ENCODE data around the gene OR2D2.

GRCh38 chr11:6882751-6883150, 9.5 kb downstream of the OR2D2 start:
- TF ChIP-seq, protein P1, sequence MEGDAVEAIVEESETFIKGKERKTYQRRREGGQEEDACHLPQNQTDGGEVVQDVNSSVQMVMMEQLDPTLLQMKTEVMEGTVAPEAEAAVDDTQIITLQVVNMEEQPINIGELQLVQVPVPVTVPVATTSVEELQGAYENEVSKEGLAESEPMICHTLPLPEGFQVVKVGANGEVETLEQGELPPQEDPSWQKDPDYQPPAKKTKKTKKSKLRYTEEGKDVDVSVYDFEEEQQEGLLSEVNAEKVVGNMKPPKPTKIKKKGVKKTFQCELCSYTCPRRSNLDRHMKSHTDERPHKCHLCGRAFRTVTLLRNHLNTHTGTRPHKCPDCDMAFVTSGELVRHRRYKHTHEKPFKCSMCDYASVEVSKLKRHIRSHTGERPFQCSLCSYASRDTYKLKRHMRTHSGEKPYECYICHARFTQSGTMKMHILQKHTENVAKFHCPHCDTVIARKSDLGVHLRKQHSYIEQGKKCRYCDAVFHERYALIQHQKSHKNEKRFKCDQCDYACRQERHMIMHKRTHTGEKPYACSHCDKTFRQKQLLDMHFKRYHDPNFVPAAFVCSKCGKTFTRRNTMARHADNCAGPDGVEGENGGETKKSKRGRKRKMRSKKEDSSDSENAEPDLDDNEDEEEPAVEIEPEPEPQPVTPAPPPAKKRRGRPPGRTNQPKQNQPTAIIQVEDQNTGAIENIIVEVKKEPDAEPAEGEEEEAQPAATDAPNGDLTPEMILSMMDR (conservative IDR thresholded peaks at IDR 0.05; ENCODE audit: low read depth in 2 of 2), result no peak
- TF ChIP-seq CREB1 (CRISPR knock-in tag; IDR thresholded peaks at IDR 0.05; ENCODE audit: low read depth) (no peak), EZH2 (IDR thresholded peaks at IDR 0.05; ENCODE audit: low read depth, unreplicated experiment) (no peak), ZNF114 (CRISPR knock-in tag; IDR thresholded peaks at IDR 0.05) (no peak), EZH2phosphoT487 (IDR thresholded peaks at IDR 0.05; ENCODE audit: unreplicated experiment) (no peak), REST (IDR thresholded peaks at IDR 0.05; ENCODE audit: unreplicated experiment) (no peak), POLR2AphosphoS5 (IDR thresholded peaks at IDR 0.05; ENCODE audit: low read depth) (no peak), JUNB (IDR thresholded peaks at IDR 0.05; ENCODE audit: unreplicated experiment) (no peak), ZNF462 (CRISPR knock-in tag; IDR thresholded peaks at IDR 0.05) (no peak), NANOG (IDR thresholded peaks at IDR 0.05; ENCODE audit: borderline replicate concordance) (no peak)
